MCF 10A (cell line): ENCODE measurements around the gene TEX13D. TPM values are rescaled to one million over a fixed set of nuclear protein-coding genes. Genes with fewer than 3 reads are reported as not detected.

Experiments used
- BruUV-seq: library from RNA; stranded (reverse); fragments of 400-500 nt; replicated peaks from 2 replicates; lab custom pipeline; 2021; lab: Mats Ljungman, UMichigan
- CTCF ChIA-PET: fragments of 300-600 bp; sonication (Branson Sonifier 250); formaldehyde crosslinking; extraction: SDS; loops from one replicate; lab custom pipeline; 2021; ENCODE audit warnings: antibody characterized with exemption, inconsistent platforms; lab: Yijun Ruan, JAX
- POLR2A ChIA-PET: fragments of 300-600, 350-650 bp; sonication (Branson Sonifier 250); formaldehyde crosslinking; extraction: SDS; loops from one replicate; lab custom pipeline; 2020; ENCODE audit warnings: antibody characterized with exemption, inconsistent platforms; lab: Yijun Ruan, JAX
- DNase-seq: peaks from one replicate; pipeline ENCODE4 v3.0.0-alpha.2; 2018; ENCODE audit not compliant: unreplicated experiment
- H3K27ac Mint-ChIP-seq: one replicate; pipeline ENCODE4 v1.8.0; 2022; ENCODE audit warnings: mild to moderate bottlenecking, low read depth, mixed read lengths; ENCODE audit not compliant: unreplicated experiment
- H3K27me3 Mint-ChIP-seq: one replicate; pipeline ENCODE4 v1.8.0; 2022; ENCODE audit warnings: mixed read lengths; ENCODE audit not compliant: insufficient read depth, unreplicated experiment
- H3K36me3 Mint-ChIP-seq: one replicate; pipeline ENCODE4 v1.8.0; 2022; ENCODE audit warnings: mild to moderate bottlenecking, moderate library complexity, mixed read lengths; ENCODE audit not compliant: insufficient read depth, unreplicated experiment
- H3K4me1 Mint-ChIP-seq: one replicate; pipeline ENCODE4 v1.8.0; 2022; ENCODE audit warnings: mixed read lengths; ENCODE audit not compliant: insufficient read depth, unreplicated experiment
- H3K4me3 Mint-ChIP-seq: one replicate; pipeline ENCODE4 v1.8.0; 2022; ENCODE audit warnings: mild to moderate bottlenecking, moderate library complexity, mixed read lengths; ENCODE audit not compliant: unreplicated experiment
- H3K9me3 Mint-ChIP-seq: one replicate; pipeline ENCODE4 v1.8.0; 2022; ENCODE audit warnings: mixed read lengths; ENCODE audit not compliant: unreplicated experiment
- intact Hi-C: fragments of 100-400 bp; cut with micrococcal nuclease; formaldehyde crosslinking; loops from 2 replicates; pipeline ENCODE4 v1.14.1; 2022
- total RNA-seq: library from RNA; stranded (reverse); gene quantifications from 2 replicates; pipeline ENCODE4 v1.2.3, GENCODE V29; 2022
- TF ChIP-seq, protein P1 (sequence below): fragments of 200-600 bp; IDR thresholded peaks from one replicate; pipeline ENCODE4 v1.8.0; 2022; ENCODE audit warnings: antibody characterized with exemption, mild to moderate bottlenecking; ENCODE audit not compliant: unreplicated experiment

The TEX13D gene
- total RNA-seq, 1 experiment from 2014 or later = not detected

- DNase-seq = no peak
- H3K36me3 Mint-ChIP-seq = no peaks in the 10 kb centered on the region
- POLR2A ChIA-PET = no interaction called here
- BruUV-seq = no TSS peak
- intact Hi-C loops = no loop called here
- H3K27ac Mint-ChIP-seq = no peak overlapping the region
- TF ChIP-seq, protein P1, sequence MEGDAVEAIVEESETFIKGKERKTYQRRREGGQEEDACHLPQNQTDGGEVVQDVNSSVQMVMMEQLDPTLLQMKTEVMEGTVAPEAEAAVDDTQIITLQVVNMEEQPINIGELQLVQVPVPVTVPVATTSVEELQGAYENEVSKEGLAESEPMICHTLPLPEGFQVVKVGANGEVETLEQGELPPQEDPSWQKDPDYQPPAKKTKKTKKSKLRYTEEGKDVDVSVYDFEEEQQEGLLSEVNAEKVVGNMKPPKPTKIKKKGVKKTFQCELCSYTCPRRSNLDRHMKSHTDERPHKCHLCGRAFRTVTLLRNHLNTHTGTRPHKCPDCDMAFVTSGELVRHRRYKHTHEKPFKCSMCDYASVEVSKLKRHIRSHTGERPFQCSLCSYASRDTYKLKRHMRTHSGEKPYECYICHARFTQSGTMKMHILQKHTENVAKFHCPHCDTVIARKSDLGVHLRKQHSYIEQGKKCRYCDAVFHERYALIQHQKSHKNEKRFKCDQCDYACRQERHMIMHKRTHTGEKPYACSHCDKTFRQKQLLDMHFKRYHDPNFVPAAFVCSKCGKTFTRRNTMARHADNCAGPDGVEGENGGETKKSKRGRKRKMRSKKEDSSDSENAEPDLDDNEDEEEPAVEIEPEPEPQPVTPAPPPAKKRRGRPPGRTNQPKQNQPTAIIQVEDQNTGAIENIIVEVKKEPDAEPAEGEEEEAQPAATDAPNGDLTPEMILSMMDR = no peak
- H3K9me3 Mint-ChIP-seq = no peaks in the 10 kb centered on the region
- H3K27me3 Mint-ChIP-seq = no peaks in the 10 kb centered on the region
- CTCF ChIA-PET = interaction anchor here (0.7 to 1.4 kb wide), 2 partner anchors 35 to 59 kb away, joined by 4 to 5 read pairs; no protein-coding TSS in a partner anchor
- H3K4me3 Mint-ChIP-seq = no peak overlapping the region
- H3K4me1 Mint-ChIP-seq = no peaks in the 10 kb centered on the region
Observed at GRCh38 chrX:124348182-124348581, 15.7 kb downstream of the TEX13D start.

DNA sequence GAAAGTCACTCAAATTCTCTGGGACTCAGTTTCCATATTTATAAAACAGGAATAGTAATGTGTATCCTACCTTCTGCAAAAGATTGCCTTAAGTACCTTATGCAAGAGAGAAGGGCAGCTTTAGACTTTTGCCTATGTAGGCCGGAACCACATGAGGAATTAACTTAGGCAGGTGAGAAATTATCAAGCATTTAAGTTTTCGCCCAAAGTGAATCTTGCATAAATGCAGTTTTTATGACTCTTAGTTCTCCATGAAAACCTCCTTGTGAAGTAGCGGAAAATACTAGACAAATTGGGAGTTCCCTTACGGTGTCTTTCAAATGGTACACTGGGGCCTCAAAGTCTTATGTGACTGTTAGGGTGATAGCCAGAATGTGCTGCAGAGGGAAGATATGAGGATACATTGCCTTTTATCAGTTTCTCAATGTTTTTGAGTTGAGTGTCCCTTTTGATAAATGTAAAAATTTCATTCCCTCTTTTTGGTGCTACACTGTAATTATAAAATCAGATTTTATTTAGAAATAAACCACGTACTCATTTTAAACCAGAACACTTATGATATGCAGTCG, 16.5 kb downstream of the TEX13D start:
- Mint-ChIP-seq H3K9me3 (no peaks in the 10 kb centered on the region), H3K27me3 (no peaks in the 10 kb centered on the region), H3K4me3 (no peak overlapping the region), H3K4me1 (no peaks in the 10 kb centered on the region), H3K36me3 (no peaks in the 10 kb centered on the region), H3K27ac (no peak overlapping the region)
- BruUV-seq = no TSS peak
- intact Hi-C loops = no loop called here
- ChIA-PET POLR2A (no interaction called here), CTCF (interaction anchor here (1.4 kb wide), 1 partner anchor 34 kb away, joined by 5 read pairs; no protein-coding TSS in a partner anchor)
- no peak for DNase-seq
- TF ChIP-seq, protein P1 = no peak

DNA sequence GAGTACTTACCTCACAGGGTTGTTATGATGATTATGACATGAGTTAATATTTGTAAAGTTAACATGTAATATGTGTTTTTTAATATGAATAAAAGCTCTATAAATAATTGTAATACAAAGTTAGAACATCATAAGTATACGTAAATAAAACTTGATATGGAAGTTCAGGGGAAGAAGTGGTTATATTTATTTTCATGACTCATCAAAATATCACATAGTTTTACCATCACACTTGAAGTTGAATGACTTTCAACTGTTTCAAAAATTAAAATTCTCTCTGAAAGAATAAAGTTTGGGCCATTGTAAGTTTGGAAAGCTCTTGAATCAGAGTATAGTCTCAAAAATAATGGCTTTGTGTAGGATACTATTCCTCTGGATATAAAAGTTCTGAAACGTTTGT, 22.2 kb downstream of the TEX13D start:
- Mint-ChIP-seq H3K36me3 (no peaks in the 10 kb centered on the region), H3K27me3 (no peaks in the 10 kb centered on the region), H3K4me3 (no peak overlapping the region), H3K9me3 (no peaks in the 10 kb centered on the region), H3K4me1 (no peaks in the 10 kb centered on the region), H3K27ac (no peak overlapping the region)
- TF ChIP-seq, protein P1 = no peak
- ChIA-PET CTCF (interaction anchor here (0.6 kb wide), 1 partner anchor 51 kb away, joined by 3 read pairs; no protein-coding TSS in a partner anchor), POLR2A (no interaction called here)
- BruUV-seq = no TSS peak
- no peak for DNase-seq
- intact Hi-C loops = no loop called here

GRCh38 chrX:124358800-124359383, 26.4 kb downstream of the TEX13D start:
- TF ChIP-seq, protein P1 = no peak
- H3K27me3 Mint-ChIP-seq = no peaks in the 10 kb centered on the region
- no TSS peak for BruUV-seq
- CTCF ChIA-PET = interaction anchor here (0.6 kb wide), 2 partner anchors 79 to 474 kb away, joined by 3 to 4 read pairs; no protein-coding TSS in a partner anchor
- no peak for DNase-seq
- intact Hi-C loops = no loop called here
- no peaks in the 10 kb centered on the region for H3K9me3 Mint-ChIP-seq
- no peak overlapping the region for H3K27ac Mint-ChIP-seq
- no peak overlapping the region for H3K4me3 Mint-ChIP-seq
- no peaks in the 10 kb centered on the region for H3K36me3 Mint-ChIP-seq
- H3K4me1 Mint-ChIP-seq = peaks cover 5% of the 10 kb centered on the region
- POLR2A ChIA-PET = no interaction called here
